Measurements from ENCODE around the gene TEX52.

DNA sequence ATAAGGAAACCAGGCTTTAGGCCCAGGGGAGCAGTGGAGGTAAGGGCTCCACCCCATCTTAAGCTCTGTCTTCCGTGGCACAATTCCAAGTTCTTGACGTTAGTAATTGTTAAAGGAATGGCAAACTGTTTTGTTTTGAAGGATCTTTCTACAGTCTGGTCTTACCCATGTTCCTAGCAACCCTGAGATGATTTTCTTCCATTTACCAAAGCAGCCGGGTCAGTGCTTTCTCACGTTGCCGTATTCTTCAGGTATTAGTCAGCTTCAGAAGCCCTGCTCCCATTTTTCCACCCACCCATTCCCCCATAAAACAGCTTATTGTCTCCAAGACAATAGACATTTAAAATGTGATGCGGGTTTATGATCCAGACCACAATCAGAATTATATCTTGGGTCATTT lies 32.3 kb downstream of the TEX52 start:
- TF ChIP-seq POLR2A (IDR thresholded peaks at IDR 0.05; ENCODE audit: low read length) = no peak
- no peak for TF ChIP-seq GATA1 (IDR thresholded peaks at IDR 0.05; ENCODE audit: low read depth, low read length)

All from erythroblast (primary cell).